Ishikawa (cell line): ENCODE results near the gene UHRF1.

Experiments used
- EP300 ChIP-seq: IDR thresholded peaks from 2 replicates; pipeline ENCODE4 v1.6.1; 2012; ENCODE audit warnings: borderline replicate concordance
- NFIC ChIP-seq: IDR thresholded peaks from 2 replicates; pipeline ENCODE4 v1.6.1; 2012
- REST ChIP-seq: IDR thresholded peaks from 2 replicates; pipeline ENCODE4 v1.6.1; 2012; ENCODE audit warnings: low read depth, mild to moderate bottlenecking
- TAF1 ChIP-seq: IDR thresholded peaks from 2 replicates; pipeline ENCODE4 v1.6.1; 2012; ENCODE audit warnings: low read depth, mild to moderate bottlenecking
- YY1 ChIP-seq: IDR thresholded peaks from 2 replicates; pipeline ENCODE4 v1.6.1; 2012; ENCODE audit warnings: low read depth

DNA sequence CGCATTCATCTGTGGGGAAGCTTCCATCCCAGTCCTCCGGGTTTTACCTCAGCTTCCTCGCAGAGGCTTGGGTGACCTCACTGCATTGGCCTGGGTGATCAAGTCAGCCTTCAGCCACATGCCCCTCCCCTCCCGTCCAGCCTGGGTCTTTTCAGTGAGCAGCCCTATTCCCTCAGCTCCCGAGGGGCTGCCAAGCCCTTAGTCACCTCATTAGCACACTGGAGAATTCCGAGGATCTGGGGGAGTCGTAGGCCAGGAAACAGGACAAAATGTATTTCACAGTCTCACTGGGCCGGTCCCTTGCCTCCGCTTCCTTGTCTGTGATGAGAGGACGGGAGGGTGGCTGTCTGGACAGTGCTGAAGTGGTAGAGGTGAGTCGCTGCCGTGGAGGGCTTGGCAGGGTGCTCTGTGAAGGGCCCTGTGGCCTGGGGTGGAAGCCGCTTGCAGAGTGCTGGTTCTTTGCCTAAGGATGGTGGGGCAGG is 79.5 kb downstream of the UHRF1 start:
- TF ChIP-seq TAF1 (no peak), EP300 (no peak), REST (no peak), YY1 (no peak), NFIC (no peak)
